Measurements from ENCODE around the gene RPRM.
"Not testable (repeated sequence)": the region's sequence is repeated elsewhere in the genome, so short reads cannot be mapped to it uniquely, and the experiment has no call there.

RPRM gene

GRCh38 chr2:153478289-153479261 lies at the start of gene RPRM:
Gene RPRM (minus strand): TSS chr2:153478762. CDS start chr2:153478565, 197 bp downstream.
- DNase-seq: no peak

DNA sequence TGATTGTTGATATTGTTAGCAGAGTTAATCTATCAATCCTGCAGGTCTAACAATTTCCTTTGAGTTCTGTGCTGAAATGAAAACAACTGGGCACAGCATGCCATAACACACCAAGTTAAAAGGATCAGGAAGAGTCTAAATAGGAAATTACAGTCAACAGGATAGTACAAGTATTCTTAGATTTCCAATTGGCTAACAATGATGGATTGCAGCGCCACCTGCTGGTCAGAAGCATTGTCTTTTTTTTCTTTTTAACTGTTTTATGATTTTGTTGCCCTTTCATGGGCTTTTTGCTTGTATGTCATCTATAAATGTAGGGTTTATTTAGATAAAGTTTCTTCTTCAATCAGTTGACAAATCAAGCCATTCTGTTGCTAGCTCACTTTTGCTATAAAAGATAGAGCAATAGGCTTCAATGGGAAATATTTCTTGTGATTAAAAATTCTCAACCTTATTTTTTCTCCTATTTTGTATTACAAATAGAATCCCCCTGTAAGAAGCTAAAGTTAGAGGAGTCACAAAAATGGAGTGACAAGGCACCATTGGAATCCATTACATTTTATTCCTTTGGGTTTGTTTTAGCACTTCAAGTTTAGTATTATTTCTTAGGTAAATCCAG lies 40.8 kb upstream of the RPRM start:
- no peak for DNase-seq

DNA sequence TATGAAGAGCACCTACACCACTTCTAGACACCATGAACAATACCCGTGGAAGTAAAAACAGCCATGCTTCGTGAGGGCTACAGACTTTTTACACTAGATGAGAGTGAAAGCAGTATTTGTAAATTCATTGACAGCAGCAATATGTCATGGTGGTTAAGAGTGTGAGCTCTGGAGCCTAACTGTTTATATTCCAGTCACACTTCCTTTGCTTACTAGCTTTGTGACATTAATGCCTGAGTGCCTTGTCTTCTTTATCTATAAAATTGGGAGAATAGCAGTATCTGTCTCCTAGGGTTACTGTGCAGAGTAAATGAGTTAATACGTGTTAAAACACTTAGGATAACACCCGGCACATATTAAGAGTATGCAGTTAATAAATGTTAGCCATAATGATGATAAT lies 33.8 kb upstream of the RPRM start:
- no peak for DNase-seq

- no peak for DNase-seq
These were observed 32.4 kb upstream of the RPRM start for GRCh38 chr2:153510996-153511395.

DNA sequence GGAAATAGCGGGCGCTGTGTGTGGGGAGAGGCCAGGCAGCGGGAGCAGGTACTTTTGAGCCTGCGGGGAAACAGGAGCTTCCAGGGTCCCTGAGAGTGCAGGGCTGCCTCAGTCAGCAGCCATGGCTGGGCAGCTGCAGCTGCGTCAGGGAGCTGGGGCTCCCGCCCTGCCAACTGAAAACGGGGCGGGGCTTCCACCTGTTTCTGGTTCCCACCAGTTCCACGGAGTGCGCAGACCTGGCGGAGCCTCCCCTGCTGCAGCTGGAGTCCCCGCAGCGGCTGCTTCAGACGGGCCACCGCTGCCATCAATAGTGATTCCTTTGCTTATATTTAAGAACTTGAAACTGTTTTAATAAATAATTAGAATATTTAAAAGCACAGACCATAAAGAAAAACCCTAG lies 30.6 kb upstream of the RPRM start:
- DNase-seq: no peak

- DNase-seq: not testable (repeated sequence)
These were observed 27.9 kb upstream of the RPRM start for GRCh38 chr2:153506499-153506898.

- DNase-seq: no peak
These were observed 20.9 kb upstream of the RPRM start for GRCh38 chr2:153499439-153499838.

- DNase-seq: no peak
These were observed 19.5 kb upstream of the RPRM start for GRCh38 chr2:153497938-153498629.

DNA sequence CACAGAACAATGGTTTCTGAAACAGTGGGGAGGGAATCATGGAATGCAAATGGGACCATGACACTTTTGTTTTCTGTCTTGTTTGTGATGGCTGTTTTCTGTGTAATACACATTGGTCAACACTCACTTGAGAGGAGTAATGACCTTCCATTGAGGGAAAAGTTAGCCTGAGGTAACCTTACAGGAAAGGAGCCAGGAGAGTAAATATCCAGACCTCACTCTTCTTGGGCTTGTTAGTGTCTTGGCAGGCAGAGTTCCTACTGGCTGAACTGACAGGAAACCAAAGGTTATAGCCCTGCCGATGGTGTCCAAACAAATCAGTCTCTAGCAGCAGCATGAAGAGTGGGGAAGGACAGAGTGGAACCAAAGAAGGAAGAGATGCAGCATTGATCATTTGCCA lies 17.2 kb upstream of the RPRM start:
- DNase-seq: no peak

DNA sequence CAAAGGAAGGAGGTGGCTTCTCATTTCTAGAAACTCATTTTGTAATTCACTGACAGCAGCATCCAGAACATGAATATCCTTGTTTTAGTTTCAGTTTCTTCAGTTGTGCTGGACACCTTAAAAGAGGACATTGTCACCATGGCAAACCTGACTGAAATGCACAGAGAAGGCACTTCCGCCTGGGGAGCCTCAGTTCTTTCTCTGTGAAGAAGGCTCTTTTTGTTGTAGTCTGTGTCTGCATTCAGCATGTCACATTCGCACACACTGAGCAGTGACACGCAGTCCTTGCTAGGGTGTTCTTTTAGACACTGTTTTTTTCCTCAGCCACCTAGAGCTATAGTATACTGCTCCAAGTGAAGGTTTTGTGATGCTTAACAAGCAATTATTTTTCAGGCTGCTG lies 9.5 kb upstream of the RPRM start:
- DNase-seq: no peak

DNA sequence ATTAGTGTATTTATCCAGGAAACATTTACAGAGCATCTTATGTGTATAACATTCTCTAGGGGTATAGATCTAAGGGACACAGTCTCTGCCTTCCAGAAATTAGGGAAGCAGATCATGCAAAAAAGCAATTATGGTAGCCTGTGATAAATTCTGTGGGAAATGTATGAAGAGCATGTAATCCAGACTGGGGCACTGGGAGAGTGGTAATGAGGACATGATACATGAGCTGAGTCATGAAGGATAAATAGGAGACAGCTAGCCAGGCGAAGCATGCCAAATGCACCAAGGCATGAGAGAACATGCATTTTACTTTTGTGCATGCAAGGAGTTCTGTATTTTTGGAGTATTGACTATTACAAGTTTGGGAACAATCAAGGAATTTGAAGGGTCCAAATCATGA lies 8.9 kb upstream of the RPRM start:
- no peak for DNase-seq

DNA sequence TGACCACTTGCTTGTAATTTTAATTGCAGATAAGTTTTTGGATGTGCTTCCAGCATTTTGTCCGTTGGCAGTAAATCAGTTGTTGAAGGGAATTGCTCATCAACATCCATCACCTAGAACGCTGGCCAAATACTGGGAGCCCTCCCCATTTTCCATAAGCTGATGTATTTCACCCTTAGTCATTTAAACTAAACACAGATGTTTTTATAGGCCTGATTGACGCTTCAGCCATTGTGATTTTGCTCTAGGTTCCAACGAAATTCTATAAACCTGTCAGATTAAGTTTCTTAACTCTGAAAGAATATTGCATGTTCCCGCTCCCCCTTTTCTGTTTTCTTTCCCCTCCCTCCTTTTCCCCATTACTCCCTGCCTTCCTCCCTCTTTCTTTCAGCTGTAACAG lies 1.0 kb upstream of the RPRM start:
- no peak for DNase-seq

DNA sequence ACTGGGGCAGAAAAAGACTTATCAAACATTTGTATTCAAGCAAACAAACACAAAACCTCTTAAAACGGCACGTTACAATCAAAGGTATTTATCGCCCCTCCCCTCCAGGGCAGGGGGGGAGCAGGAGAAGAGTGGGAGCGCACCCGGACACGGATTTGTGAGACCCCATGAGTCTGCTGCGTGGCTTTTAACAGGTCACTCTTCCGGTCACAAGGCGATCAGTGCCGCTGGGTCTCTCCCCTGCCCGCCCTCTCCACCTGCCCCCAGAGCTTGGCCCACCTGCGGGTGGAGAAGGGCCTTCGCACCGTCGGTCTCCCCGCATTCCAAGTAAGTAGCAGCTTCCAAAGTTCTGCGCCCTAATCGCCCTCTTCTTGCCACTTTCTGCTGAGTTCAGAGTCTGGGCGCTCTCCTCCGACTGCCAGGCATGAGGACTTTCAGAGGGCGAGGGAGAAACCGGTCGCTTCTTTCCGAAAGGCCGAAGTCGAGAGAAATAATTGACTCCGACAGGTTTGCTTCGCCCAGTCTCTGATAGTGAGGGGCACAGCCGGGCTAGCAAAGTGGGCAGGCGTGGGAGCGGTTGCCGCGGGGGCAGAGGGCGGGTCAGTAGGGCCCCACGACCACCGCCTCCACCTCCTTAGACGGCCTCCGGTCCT lies 800 bp downstream of the RPRM start:
- DNase-seq: no peak

DNA sequence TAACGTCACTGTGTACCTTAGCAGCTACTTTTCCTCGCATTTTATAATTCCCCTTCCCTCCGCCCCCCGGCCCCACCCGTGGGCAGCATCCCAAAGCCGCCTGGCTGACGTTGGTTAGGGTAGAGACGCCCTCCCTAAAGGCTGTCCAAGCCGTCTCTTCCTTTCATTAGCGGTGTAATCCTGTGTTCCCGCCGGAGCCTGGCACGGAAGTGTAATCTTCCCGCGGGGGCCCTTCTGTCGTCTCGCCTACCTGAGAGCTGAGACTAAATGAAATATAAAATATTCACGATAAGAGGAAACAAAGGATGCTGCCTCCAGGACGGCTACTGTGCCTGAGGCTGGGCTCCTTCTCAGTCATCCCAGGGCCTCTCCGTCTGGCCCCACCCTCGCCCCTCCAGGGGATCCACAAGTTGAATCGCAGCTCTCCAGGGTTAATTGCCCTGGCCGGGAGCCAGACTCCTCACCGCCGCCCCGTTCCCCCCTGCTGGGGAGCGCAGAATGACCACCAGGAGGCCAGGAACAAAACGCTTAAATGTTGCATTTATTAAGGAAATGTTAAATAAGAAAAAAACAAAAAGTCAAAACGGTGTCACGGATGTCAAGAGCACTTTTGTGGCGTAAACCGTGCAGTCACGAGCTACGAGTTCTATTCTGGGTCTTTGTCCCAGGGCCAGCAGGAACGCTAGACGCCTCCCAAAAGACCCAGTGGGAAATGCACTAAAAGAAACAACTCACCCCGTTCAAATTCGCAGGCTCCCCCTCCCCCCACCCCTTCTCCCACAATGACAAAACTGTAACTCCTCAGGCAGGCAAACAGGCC lies 1.5 kb downstream of the RPRM start:
- no peak for DNase-seq

GRCh38 chr2:153476491-153476815 lies 2.1 kb downstream of the RPRM start:
- no peak for DNase-seq

GRCh38 chr2:153474876-153475435 lies 3.6 kb downstream of the RPRM start:
- DNase-seq: no peak

DNA sequence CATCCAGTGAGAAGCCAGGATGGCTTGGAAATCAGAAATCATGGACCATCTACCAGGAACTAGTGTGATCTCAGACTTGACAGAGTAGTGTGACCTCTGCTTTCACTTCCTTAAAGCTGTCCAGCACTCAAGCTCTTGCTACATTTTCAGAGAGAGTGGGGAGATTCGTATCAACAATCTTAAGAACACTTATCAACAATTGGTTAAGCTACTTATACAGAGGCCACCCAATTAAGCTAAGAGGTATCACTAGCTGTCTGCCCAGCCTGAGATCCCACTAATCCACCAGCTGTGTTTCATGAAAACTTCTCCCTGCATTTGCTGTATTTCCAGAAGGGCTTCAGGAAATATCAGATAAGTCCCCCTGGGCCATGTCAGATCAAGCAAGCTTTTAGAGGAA lies 4.2 kb downstream of the RPRM start:
- no peak for DNase-seq

GRCh38 chr2:153470867-153471266 lies 7.7 kb downstream of the RPRM start:
- no peak for DNase-seq

DNA sequence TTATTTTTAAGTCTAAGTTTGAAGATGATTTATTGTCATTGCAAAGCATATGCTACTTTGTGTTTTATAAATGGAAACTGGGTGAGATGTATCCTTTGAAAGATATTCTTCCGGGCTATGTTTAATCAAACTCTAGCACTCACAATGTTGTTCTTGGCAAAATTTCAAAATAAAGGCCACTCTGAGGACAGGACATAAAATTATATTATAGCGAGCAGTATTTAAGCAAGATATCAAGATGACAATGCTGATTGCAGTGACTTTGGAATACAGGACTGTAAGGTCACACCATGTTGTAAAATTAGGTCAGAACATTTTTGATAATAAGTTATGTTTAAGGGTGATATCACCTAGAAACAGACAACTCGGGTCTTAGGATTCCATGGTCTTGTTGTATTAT lies 14.2 kb downstream of the RPRM start:
- no peak for DNase-seq

DNA sequence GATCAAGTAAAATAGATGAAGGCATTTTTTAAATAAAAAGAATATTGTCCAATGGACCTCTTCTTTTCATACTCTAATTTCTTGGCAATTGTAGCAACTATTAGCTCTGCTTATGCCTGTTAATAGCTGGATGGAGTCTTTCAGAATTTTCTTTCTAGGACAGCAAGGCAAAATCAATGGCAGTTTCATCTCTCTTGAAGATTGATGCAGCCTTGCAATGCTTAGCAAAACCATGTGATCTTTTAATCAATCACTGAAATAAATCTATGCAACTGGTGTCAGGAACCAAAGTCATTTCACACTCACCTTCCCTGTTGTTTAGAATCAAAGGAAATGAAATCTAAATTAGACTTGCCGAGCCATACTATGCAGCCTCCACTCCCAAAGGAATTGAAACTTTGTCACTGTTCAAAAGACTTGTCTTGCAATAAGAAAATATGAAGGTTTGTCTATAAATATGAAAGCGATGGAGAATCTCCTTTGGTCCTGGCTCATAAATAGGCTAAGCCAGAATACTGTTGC lies 16.2 kb downstream of the RPRM start:
- DNase-seq: no peak

DNA sequence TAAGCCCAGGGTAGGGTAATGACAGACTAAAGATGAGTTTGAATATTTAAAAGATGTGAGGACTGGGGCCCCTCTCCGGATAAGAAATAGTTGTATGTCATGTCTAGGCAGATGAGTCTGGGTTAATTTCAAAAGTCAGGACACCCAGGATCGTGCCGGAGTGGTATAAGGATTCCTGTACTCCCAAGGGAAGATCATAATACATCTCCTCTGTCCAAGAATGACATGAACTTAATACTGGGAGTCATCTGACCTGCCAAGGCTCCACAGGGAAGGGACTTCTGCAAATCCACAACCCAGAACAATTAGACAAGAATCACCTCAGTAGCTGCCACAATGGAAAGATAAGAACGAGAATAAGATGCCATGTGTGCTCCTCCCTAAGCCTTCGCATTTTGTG lies 17.1 kb downstream of the RPRM start:
- no peak for DNase-seq

GRCh38 chr2:153455861-153456260 lies 22.7 kb downstream of the RPRM start:
- DNase-seq: no peak
